Endothelial cell of umbilical vein (primary cell): ENCODE results near the gene PML. TPM values are rescaled to one million over a fixed set of nuclear protein-coding genes. Genes with fewer than 3 reads are reported as not detected.

Experiments used
- BruUV-seq: library from RNA; stranded (reverse); fragments of 400-500 nt; replicated peaks from 2 replicates; lab custom pipeline; 2021; lab: Mats Ljungman, UMichigan
- CTCF ChIA-PET: fragments of 300-600, 350-600 bp; sonication (Branson Sonifier 250); formaldehyde crosslinking; loops from one replicate; lab custom pipeline; 2021; ENCODE audit warnings: antibody characterized with exemption, inconsistent platforms; lab: Charles Lee
- POLR2A ChIA-PET: fragments of 300-600, 350-600 bp; sonication (Branson Sonifier 250); formaldehyde crosslinking; loops from one replicate; lab custom pipeline; 2021; ENCODE audit warnings: antibody characterized with exemption, inconsistent platforms; lab: Charles Lee
- DNase-seq: peaks from one replicate; pipeline ENCODE4 v3.0.0-alpha.2; 2011; ENCODE audit warnings: low read depth, low spot score
- FAIRE-seq: peaks from 2 replicates; lab custom pipeline; 2011; peaks lifted over from hg19 to GRCh38; lab: Jason Lieb, UNC
- H2AFZ ChIP-seq: 2 replicates; pipeline ENCODE4 v1.6.0; 2012; ENCODE audit warnings: low read depth, low read length, control low read depth, inconsistent platforms
- H3K27ac ChIP-seq: 2 replicates; pipeline ENCODE4 v1.5.1; 2011; ENCODE audit warnings: low read depth, mild to moderate bottlenecking, control low read depth, low read length, moderate library complexity; ENCODE audit not compliant: insufficient read depth
- H3K27me3 ChIP-seq, 2 experiments: 2 replicates each; pipeline versions ENCODE4 v1.6.0 to v1.6.1; 2011; ENCODE audit warnings: low read length in 2 of 2, mixed read lengths in 1 of 2; ENCODE audit not compliant: control insufficient read depth in 2 of 2, insufficient read depth in 2 of 2
- H3K36me3 ChIP-seq, 2 experiments: 2 replicates in 1 of 2; 3 replicates in 1 of 2; pipeline ENCODE4 v1.5.1; 2011; ENCODE audit warnings: low read length in 2 of 2, mild to moderate bottlenecking in 1 of 2, moderate library complexity in 1 of 2; ENCODE audit not compliant: control insufficient read depth in 2 of 2, insufficient read depth in 2 of 2; ENCODE audit errors: extremely low read depth in 1 of 2
- H3K4me1 ChIP-seq: 3 replicates; pipeline ENCODE4 v1.5.1; 2011; ENCODE audit warnings: mild to moderate bottlenecking, low read length; ENCODE audit not compliant: control insufficient read depth, insufficient read depth; ENCODE audit errors: extremely low read depth
- H3K4me2 ChIP-seq: 2 replicates; pipeline ENCODE4 v1.6.1; 2011; ENCODE audit warnings: low read length, control low read depth, mixed read lengths; ENCODE audit not compliant: insufficient read depth
- H3K4me3 ChIP-seq, 3 experiments: fragments of 200-600 bp in 1 of 3; sonication (generic), shearing (Covaris generic) in 1 of 3; replicated peaks in 1 of 3; 2 replicates each; pipeline ENCODE4 v1.5.1; 2011 to 2016; ENCODE audit warnings: control low read depth in 3 of 3, low read length in 3 of 3, mild to moderate bottlenecking in 2 of 3, inconsistent platforms in 1 of 3, low read depth in 1 of 3, moderate library complexity in 1 of 3; ENCODE audit not compliant: insufficient read depth in 1 of 3
- H3K79me2 ChIP-seq: 2 replicates; pipeline ENCODE4 v1.6.0; 2012; ENCODE audit warnings: low read length, inconsistent platforms; ENCODE audit not compliant: control insufficient read depth, insufficient read depth
- H3K9ac ChIP-seq: replicated peaks from 2 replicates; pipeline ENCODE3; 2011; ENCODE audit warnings: low read length, control low read depth; ENCODE audit not compliant: insufficient read depth; ENCODE audit errors: extremely low read depth
- H3K9me1 ChIP-seq: replicated peaks from 3 replicates; pipeline ENCODE4 v1.6.0; 2011; ENCODE audit warnings: mild to moderate bottlenecking, low read length; ENCODE audit not compliant: control insufficient read depth, insufficient read depth; ENCODE audit errors: extremely low read depth
- H3K9me3 ChIP-seq: replicated peaks from 2 replicates; pipeline ENCODE4 v1.5.1; 2012; ENCODE audit warnings: low read length, inconsistent platforms; ENCODE audit not compliant: control insufficient read depth, insufficient read depth
- H4K20me1 ChIP-seq: replicated peaks from 2 replicates; pipeline ENCODE3; 2011; ENCODE audit warnings: mild to moderate bottlenecking, low read length; ENCODE audit not compliant: control insufficient read depth, insufficient read depth; ENCODE audit errors: extremely low read depth
- CTCF ChIP-seq, 2 donors: IDR thresholded peaks; 1 replicate in 1 of 2; 2 replicates in 1 of 2; pipeline ENCODE4 v1.5.1; 2011; ENCODE audit warnings: low read length in 2 of 2, mild to moderate bottlenecking in 2 of 2, moderate library complexity in 2 of 2, control low read depth in 1 of 2, inconsistent platforms in 1 of 2, low read depth in 1 of 2; ENCODE audit not compliant: insufficient read depth in 1 of 2; ENCODE audit errors: extremely low read depth in 1 of 2
- GATA2 ChIP-seq: IDR thresholded peaks from 2 replicates; pipeline ENCODE4 v1.7.0; 2011; ENCODE audit warnings: low read depth, mild to moderate bottlenecking, moderate library complexity, mixed read lengths, low read length; ENCODE audit not compliant: insufficient read length, insufficient read depth
- MAX ChIP-seq: IDR thresholded peaks from 2 replicates; pipeline ENCODE4 v1.6.1; 2011; ENCODE audit not compliant: insufficient read depth, insufficient read length
- POLR2A ChIP-seq: IDR thresholded peaks from 2 replicates; pipeline ENCODE4 v1.6.1; 2012; ENCODE audit warnings: low read depth, mild to moderate bottlenecking, control low read depth, low read length
- dilution Hi-C: fragments of 300-500 bp; cut with MboI; formaldehyde crosslinking; loops from one replicate; pipeline ENCODE4 v1.15.0; 2019; ENCODE audit warnings: low sequenced_read_pairs; ENCODE audit not compliant: extremely low pct_ligation_motif_present
- intact Hi-C: fragments of 100-400 bp; cut with micrococcal nuclease; formaldehyde crosslinking; loops from one replicate; pipeline ENCODE4 v1.10.0; 2022
- polyA plus RNA-seq, 4 experiments: library from polyadenylated mRNA; depleted of rRNA in 3 of 4; stranded (reverse) in 3 of 4; unstranded in 1 of 4; fragments of >200 nt; gene quantifications; 2 replicates each; pipeline versions ENCODE4 v1.2.1 to v1.2.3, GENCODE V29; 2011 to 2012; ENCODE audit warnings: missing spikeins in 1 of 4
- total RNA-seq: library from RNA; stranded (reverse); gene quantifications from 2 replicates; pipeline ENCODE4 v1.2.3, GENCODE V29; 2021

The PML gene
- total and polyA plus RNA-seq, 2 donors (not counting 3 experiments of a cell fraction or from before 2014, with no cell fraction given), result 30.4 to 79.6 TPM

- FAIRE-seq, result no peak
- no peak overlapping the region for H3K4me3 ChIP-seq
- H3K4me1 ChIP-seq, result peaks cover 7% of the 10 kb centered on the region
- no peak overlapping the region for H3K9ac ChIP-seq
- no peaks in the 10 kb centered on the region for H4K20me1 ChIP-seq
- no peak overlapping the region for H3K27ac ChIP-seq
- POLR2A ChIA-PET, result no interaction called here
- no peak for TF ChIP-seq POLR2A
- TF ChIP-seq GATA2, result no peak
- dilution Hi-C loops (no loop called here), intact Hi-C loops (no loop called here)
- H3K36me3 ChIP-seq, result peaks cover 8 to 34% of the 10 kb centered on the region in 2 experiments
- CTCF ChIA-PET, result interaction anchor here (1.1 to 15.1 kb wide), 15 partner anchors 10 to 84 kb away, joined by 3 to 651 read pairs (median 13); partner anchors contain the start of genes PML and STOML1
- no peaks in the 10 kb centered on the region for H3K27me3 ChIP-seq
- DNase-seq, result no peak
- H3K9me3 ChIP-seq, result no peaks in the 10 kb centered on the region
- BruUV-seq, result no TSS peak
- no peaks in the 10 kb centered on the region for H3K9me1 ChIP-seq
- no peak overlapping the region for H2AFZ ChIP-seq
- H3K4me2 ChIP-seq, result no peak overlapping the region
- H3K79me2 ChIP-seq, result no peaks in the 10 kb centered on the region
Measured at GRCh38 chr15:74035121-74036017, 40.9 kb downstream of the PML start.

- Histone ChIP-seq H3K79me2 (no peaks in the 10 kb centered on the region), H3K9ac (no peak overlapping the region)
Measured at GRCh38 chr15:74036271-74037170, 42.0 kb downstream of the PML start.

More at GRCh38 chr15:74036271-74037170, 42.0 kb downstream of the PML start:
- Histone ChIP-seq H3K27me3 (no peaks in the 10 kb centered on the region), H3K9me1 (no peaks in the 10 kb centered on the region), H3K4me1 (peaks cover 9% of the 10 kb centered on the region), H4K20me1 (no peaks in the 10 kb centered on the region), H3K27ac (no peak overlapping the region), H3K36me3 (peaks cover 8 to 34% of the 10 kb centered on the region in 2 experiments), H3K4me2 (no peak overlapping the region), H3K9me3 (no peaks in the 10 kb centered on the region), H2AFZ (no peak overlapping the region), H3K4me3 (no peak overlapping the region)
- BruUV-seq, result no TSS peak
- FAIRE-seq, result peak; percentile 87
- POLR2A ChIA-PET, result interaction anchor here (1.0 to 1.2 kb wide), 2 partner anchors 9 to 63 kb away, joined by 3 to 9 read pairs; no protein-coding TSS in a partner anchor
- CTCF ChIA-PET, result interaction anchor here (0.6 to 15.1 kb wide), 26 partner anchors 8 to 401 kb away, joined by 3 to 651 read pairs (median 6); partner anchors contain the start of genes LOXL1, PML and STOML1
- peak; percentile 59 for DNase-seq
- TF ChIP-seq MAX (no peak), CTCF (IDR thresholded peaks at IDR 0.05; ENCODE audit: extremely low read depth in 1 of 2, insufficient read depth in 1 of 2, low read depth in 1 of 2, low read length in 2 of 2) (peak; percentile 53 to 76)
- dilution Hi-C loops (no loop called here), intact Hi-C loops (loop anchor here (1.0 kb wide), 3 partner anchors 42 to 85 kb away; partner anchors contain the start of gene PML)
